WTC11 (cell line): Measurements from ENCODE around the gene HNRNPUL1.

Source experiments
- TF ChIP-seq, protein P1 (sequence below): sonication (generic); formaldehyde crosslinking; IDR thresholded peaks from 2 replicates; pipeline ENCODE4 v1.8.0; 2022; ENCODE audit warnings: mild to moderate bottlenecking, missing genetic modification reagents
- TF ChIP-seq, protein P2 (sequence below): fragments of 200-600 bp; IDR thresholded peaks from 2 replicates; pipeline ENCODE4 v1.8.0; 2022; ENCODE audit warnings: antibody characterized with exemption

DNA sequence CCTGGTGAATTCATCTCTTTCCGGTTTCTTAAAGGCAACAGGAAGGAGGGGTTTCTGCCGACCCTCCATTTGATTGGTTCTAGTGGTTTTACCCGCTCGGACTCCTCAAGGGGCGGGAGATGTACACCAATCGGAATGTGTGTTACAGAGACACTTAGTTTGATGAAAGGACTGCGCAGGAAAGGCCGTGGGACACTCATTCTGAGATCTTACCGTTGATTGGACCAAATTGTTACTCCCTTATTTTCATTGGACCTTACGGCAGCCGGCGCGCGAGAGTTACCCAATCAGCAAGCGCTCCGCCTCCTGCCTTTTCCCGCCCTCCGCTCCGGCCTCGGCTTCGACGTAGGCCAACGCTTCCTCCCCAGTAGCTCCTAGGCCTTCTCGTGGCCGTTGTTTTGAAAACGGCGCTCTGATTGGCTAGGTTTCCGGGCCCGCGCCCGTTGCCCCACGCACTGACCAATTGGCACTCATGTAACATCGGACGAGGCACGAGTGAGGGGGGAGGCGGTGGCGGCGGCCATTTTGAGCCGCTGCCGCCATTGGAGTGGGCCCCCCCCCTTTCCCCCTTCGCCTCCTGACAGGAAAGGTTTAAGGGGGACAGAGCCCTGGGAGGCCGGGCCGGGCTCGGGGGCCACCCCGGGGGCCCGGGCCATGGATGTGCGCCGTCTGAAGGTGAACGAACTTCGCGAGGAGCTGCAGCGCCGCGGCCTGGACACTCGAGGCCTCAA, at the start of gene HNRNPUL1:
- TF ChIP-seq, protein P1, sequence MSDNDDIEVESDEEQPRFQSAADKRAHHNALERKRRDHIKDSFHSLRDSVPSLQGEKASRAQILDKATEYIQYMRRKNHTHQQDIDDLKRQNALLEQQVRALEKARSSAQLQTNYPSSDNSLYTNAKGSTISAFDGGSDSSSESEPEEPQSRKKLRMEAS (CRISPR knock-in tag): peak; percentile 95
- TF ChIP-seq, protein P2, sequence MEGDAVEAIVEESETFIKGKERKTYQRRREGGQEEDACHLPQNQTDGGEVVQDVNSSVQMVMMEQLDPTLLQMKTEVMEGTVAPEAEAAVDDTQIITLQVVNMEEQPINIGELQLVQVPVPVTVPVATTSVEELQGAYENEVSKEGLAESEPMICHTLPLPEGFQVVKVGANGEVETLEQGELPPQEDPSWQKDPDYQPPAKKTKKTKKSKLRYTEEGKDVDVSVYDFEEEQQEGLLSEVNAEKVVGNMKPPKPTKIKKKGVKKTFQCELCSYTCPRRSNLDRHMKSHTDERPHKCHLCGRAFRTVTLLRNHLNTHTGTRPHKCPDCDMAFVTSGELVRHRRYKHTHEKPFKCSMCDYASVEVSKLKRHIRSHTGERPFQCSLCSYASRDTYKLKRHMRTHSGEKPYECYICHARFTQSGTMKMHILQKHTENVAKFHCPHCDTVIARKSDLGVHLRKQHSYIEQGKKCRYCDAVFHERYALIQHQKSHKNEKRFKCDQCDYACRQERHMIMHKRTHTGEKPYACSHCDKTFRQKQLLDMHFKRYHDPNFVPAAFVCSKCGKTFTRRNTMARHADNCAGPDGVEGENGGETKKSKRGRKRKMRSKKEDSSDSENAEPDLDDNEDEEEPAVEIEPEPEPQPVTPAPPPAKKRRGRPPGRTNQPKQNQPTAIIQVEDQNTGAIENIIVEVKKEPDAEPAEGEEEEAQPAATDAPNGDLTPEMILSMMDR: no peak
